Measurements from ENCODE around the gene DPP6.
"Not testable (repeated sequence)": the region's sequence is repeated elsewhere in the genome, so short reads cannot be mapped to it uniquely, and the experiment has no call there.

DNA sequence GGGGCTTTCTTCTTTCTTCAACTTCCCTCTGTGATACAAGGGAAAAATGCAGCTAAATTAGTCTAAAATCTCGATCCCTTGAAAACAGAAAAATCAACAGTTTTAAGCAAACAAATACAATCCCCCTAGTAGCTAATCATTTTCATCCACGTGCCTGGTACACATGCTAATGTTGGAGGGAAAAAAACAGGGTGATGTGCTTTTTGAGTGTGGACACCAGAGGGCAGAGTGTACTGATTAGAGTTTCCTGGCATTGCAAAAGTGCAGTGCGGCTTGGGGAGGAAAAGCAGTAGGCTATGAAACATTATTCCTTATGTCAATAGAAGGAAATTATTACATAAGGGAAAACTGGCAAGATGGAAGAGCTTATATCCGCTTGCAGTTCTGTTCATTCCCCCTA lies 19.6 kb downstream of the DPP6 start:
- TF ChIP-seq, protein P1, sequence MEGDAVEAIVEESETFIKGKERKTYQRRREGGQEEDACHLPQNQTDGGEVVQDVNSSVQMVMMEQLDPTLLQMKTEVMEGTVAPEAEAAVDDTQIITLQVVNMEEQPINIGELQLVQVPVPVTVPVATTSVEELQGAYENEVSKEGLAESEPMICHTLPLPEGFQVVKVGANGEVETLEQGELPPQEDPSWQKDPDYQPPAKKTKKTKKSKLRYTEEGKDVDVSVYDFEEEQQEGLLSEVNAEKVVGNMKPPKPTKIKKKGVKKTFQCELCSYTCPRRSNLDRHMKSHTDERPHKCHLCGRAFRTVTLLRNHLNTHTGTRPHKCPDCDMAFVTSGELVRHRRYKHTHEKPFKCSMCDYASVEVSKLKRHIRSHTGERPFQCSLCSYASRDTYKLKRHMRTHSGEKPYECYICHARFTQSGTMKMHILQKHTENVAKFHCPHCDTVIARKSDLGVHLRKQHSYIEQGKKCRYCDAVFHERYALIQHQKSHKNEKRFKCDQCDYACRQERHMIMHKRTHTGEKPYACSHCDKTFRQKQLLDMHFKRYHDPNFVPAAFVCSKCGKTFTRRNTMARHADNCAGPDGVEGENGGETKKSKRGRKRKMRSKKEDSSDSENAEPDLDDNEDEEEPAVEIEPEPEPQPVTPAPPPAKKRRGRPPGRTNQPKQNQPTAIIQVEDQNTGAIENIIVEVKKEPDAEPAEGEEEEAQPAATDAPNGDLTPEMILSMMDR (IDR thresholded peaks at IDR 0.05 in 4 of 5, conservative IDR thresholded peaks at IDR 0.05 in 1 of 5), result peak in 3 of 5 experiments; percentile 18 to 47 (median 29)
- TF ChIP-seq POLR2A (IDR thresholded peaks at IDR 0.05), result not testable (repeated sequence)
